A673 (cell line): Measurements from ENCODE around the gene SMIM8. TPM values are rescaled to one million over a fixed set of nuclear protein-coding genes. Genes with fewer than 3 reads are reported as not detected.

Experiments used
- BruUV-seq: library from RNA; stranded (reverse); fragments of 400-500 nt; replicated peaks from 2 replicates; lab custom pipeline; 2021; lab: Mats Ljungman, UMichigan
- CTCF ChIA-PET: fragments of 300-600 bp; sonication (Branson Sonifier 250); formaldehyde crosslinking; loops from one replicate; lab custom pipeline; 2022; ENCODE audit warnings: antibody characterized with exemption; lab: Charles Lee
- POLR2A ChIA-PET: fragments of 300-600 bp; sonication (Branson Sonifier 250); formaldehyde crosslinking; loops from one replicate; lab custom pipeline; 2022; ENCODE audit warnings: antibody characterized with exemption; ENCODE audit not compliant: low non-redundant PET; lab: Charles Lee
- DNase-seq: peaks from one replicate; pipeline ENCODE4 v3.0.0-alpha.2; 2015; ENCODE audit warnings: low spot score
- H3K27ac ChIP-seq: fragments of 200-600 bp; sonication (generic); 2 replicates; pipeline ENCODE4 v1.5.1; 2016; ENCODE audit warnings: mixed run types, low read depth, mild to moderate bottlenecking, mixed read lengths, antibody characterized with exemption, low read length; ENCODE audit not compliant: poor library complexity, severe bottlenecking
- H3K27me3 ChIP-seq: fragments of 200-600 bp; sonication (generic); replicated peaks from 2 replicates; pipeline ENCODE4 v1.6.1; 2017; ENCODE audit warnings: mixed run types, low read depth, mild to moderate bottlenecking, mixed read lengths, antibody characterized with exemption, low read length; ENCODE audit not compliant: insufficient read depth, poor library complexity
- H3K36me3 ChIP-seq: fragments of 200-600 bp; sonication (generic); 2 replicates; pipeline ENCODE4 v1.6.1; 2016; ENCODE audit warnings: mixed run types, mild to moderate bottlenecking, mixed read lengths, antibody characterized with exemption, low read length; ENCODE audit not compliant: insufficient read depth, poor library complexity, severe bottlenecking
- H3K4me1 ChIP-seq: fragments of 200-600 bp; sonication (generic); 2 replicates; pipeline ENCODE4 v1.6.1; 2017; ENCODE audit warnings: mixed run types, mild to moderate bottlenecking, mixed read lengths, antibody characterized with exemption, low read length; ENCODE audit not compliant: insufficient read depth, poor library complexity, severe bottlenecking
- H3K4me3 ChIP-seq: fragments of 200-600 bp; sonication (generic); 2 replicates; pipeline ENCODE4 v1.5.1; 2016; ENCODE audit warnings: low read depth, mixed run types, mild to moderate bottlenecking, mixed read lengths, low read length; ENCODE audit not compliant: poor library complexity, severe bottlenecking
- H3K9me3 ChIP-seq: fragments of 200-600 bp; sonication (generic); 2 replicates; pipeline ENCODE4 v1.6.1; 2016; ENCODE audit warnings: mixed run types, low read depth, mild to moderate bottlenecking, mixed read lengths, antibody characterized with exemption, low read length; ENCODE audit not compliant: poor library complexity, severe bottlenecking
- EZH2 ChIP-seq: fragments of 200-600 bp; sonication (generic); IDR thresholded peaks from 2 replicates; pipeline ENCODE4 v1.6.1; 2017; ENCODE audit warnings: borderline replicate concordance, low read depth, mild to moderate bottlenecking, mixed read lengths, antibody characterized with exemption, low read length; ENCODE audit not compliant: poor library complexity, severe bottlenecking
- intact Hi-C: fragments of 100-400 bp; cut with micrococcal nuclease; formaldehyde crosslinking; loops from one replicate; pipeline ENCODE4 v1.10.0; 2022; ENCODE audit not compliant: unreplicated experiment
- total RNA-seq: library from RNA; stranded (reverse); gene quantifications from 2 replicates; pipeline ENCODE4 v1.2.3, GENCODE V29; 2021
- TF ChIP-seq, protein P1 (sequence below): fragments of 300-800, 200-600 bp; sonication (generic); conservative IDR thresholded peaks from 2 replicates; pipeline ENCODE4 v1.5.1; 2017; ENCODE audit warnings: low read depth, mild to moderate bottlenecking, antibody characterized with exemption, low read length, moderate library complexity, mixed read lengths

SMIM8 gene
- total RNA-seq, 1 experiment from 2014 or later, result 18.8 TPM

DNA sequence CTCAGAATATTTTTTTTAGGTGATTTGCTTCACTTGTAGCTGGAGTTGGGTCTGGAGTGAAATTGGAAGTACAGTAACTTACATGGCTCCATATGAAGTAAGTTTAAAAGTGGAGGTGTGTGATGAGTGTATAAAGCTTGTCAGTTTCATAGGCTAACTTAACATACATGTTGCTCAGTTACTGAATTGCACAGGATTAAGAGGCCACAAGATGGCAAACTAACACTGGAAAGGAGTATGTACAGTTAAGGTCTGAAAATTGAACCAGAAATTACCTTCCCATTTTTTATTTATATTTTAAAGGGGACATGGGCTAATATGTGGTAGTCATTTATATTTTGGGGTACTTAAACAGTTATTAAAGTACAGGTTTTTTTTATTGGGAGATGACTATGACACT lies 45.3 kb upstream of the SMIM8 start:
- POLR2A ChIA-PET, result no interaction called here
- CTCF ChIA-PET, result no interaction called here
- BruUV-seq, result no TSS peak
- intact Hi-C loops, result loop anchor here (10.0 kb wide), 1 partner anchor 142 kb away; no protein-coding TSS in a partner anchor
- Histone ChIP-seq H3K27me3 (peaks cover 5% of the 10 kb centered on the region), H3K27ac (no peak overlapping the region), H3K9me3 (no peaks in the 10 kb centered on the region), H3K4me3 (no peak overlapping the region), H3K36me3 (no peaks in the 10 kb centered on the region), H3K4me1 (no peaks in the 10 kb centered on the region)
- TF ChIP-seq EZH2, result no peak
- TF ChIP-seq, protein P1, sequence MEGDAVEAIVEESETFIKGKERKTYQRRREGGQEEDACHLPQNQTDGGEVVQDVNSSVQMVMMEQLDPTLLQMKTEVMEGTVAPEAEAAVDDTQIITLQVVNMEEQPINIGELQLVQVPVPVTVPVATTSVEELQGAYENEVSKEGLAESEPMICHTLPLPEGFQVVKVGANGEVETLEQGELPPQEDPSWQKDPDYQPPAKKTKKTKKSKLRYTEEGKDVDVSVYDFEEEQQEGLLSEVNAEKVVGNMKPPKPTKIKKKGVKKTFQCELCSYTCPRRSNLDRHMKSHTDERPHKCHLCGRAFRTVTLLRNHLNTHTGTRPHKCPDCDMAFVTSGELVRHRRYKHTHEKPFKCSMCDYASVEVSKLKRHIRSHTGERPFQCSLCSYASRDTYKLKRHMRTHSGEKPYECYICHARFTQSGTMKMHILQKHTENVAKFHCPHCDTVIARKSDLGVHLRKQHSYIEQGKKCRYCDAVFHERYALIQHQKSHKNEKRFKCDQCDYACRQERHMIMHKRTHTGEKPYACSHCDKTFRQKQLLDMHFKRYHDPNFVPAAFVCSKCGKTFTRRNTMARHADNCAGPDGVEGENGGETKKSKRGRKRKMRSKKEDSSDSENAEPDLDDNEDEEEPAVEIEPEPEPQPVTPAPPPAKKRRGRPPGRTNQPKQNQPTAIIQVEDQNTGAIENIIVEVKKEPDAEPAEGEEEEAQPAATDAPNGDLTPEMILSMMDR, result peak; percentile 52
- DNase-seq, result peak; percentile 40

DNA sequence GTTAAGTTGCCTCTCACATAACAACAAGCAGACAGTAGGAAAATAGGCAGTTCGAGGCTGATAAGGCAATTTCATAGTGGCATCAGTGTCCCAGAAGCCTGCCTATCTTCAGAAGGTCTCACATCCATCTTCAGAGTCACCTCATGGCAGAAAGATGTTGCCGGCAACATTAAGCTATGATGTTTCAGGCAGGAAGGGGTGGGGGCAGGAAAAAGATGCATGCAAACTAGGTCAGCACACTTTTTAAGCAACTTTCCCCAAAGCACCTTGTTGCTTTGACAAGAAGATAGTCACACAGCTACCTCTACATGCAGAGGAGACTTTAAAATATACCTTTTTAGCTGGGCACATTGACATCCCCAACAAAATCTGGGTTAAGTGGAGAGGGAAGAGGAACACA lies 43.2 kb upstream of the SMIM8 start:
- H3K27me3 ChIP-seq, result peaks cover 5% of the 10 kb centered on the region
- no peaks in the 10 kb centered on the region for H3K4me1 ChIP-seq
- POLR2A ChIA-PET, result no interaction called here
- H3K9me3 ChIP-seq, result no peaks in the 10 kb centered on the region
- intact Hi-C loops, result loop anchor here (10.0 kb wide), 1 partner anchor 144 kb away; no protein-coding TSS in a partner anchor
- TF ChIP-seq, protein P1, result no peak
- TF ChIP-seq EZH2, result no peak
- no peaks in the 10 kb centered on the region for H3K36me3 ChIP-seq
- no peak for DNase-seq
- CTCF ChIA-PET, result no interaction called here
- no peak overlapping the region for H3K4me3 ChIP-seq
- H3K27ac ChIP-seq, result no peak overlapping the region
- no TSS peak for BruUV-seq

DNA sequence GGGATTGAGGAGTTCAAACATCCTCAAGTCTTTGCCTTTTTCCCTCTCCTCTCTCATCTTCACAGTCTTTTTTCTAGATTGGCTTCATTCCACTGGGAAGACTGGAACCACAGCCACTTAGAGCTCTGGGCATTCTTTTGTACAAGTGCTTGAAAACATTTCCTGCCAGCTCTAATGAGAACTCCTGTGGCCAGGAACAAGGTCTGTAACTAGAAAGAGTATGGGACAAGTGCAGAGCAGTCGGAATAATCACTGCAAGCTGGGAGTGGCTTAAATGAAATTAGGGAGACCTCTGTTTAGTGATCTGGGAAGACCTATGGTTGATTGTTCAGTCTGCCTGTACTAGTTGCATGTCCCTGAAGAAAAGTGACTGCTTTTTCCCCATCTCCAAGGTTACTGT lies 41.0 kb upstream of the SMIM8 start:
- CTCF ChIA-PET, result no interaction called here
- intact Hi-C loops, result no loop called here
- BruUV-seq, result no TSS peak
- Histone ChIP-seq H3K27ac (no peak overlapping the region), H3K4me1 (no peaks in the 10 kb centered on the region), H3K9me3 (no peaks in the 10 kb centered on the region), H3K4me3 (no peak overlapping the region), H3K36me3 (no peaks in the 10 kb centered on the region), H3K27me3 (peaks cover 11% of the 10 kb centered on the region)
- no peak for TF ChIP-seq EZH2
- TF ChIP-seq, protein P1, result no peak
- POLR2A ChIA-PET, result no interaction called here
- peak; percentile 9 for DNase-seq
